ENCODE results near the gene USP13. TPM values are rescaled to one million over a fixed set of nuclear protein-coding genes. Genes with fewer than 3 reads are reported as not detected.
"Not testable (repeated sequence)": the region's sequence is repeated elsewhere in the genome, so short reads cannot be mapped to it uniquely, and the experiment has no call there.

Gene USP13
- total and polyA plus RNA-seq, 8 donors: 16.3 to 26.3 (median 23.2) TPM

- intact Hi-C loops (cut with DNase I): no loop called here
- no peak for TF ChIP-seq CTCF (IDR thresholded peaks at IDR 0.05)
- ATAC-seq: no peak
Observed at GRCh38 chr3:179677884-179678283, 25.0 kb downstream of the USP13 start.

GRCh38 chr3:179681492-179682263, 28.8 kb downstream of the USP13 start:
- Histone ChIP-seq H3K4me3 (no peak overlapping the region), H3K27me3 (no peaks in the 10 kb centered on the region), H3K36me3 (no peaks in the 10 kb centered on the region), H3K4me1 (peaks cover 6 to 7% of the 10 kb centered on the region in 2 donors), H3K27ac (no peak overlapping the region), H3K9me3 (no peaks in the 10 kb centered on the region)
- no peak for DNase-seq
- TF ChIP-seq CTCF (IDR thresholded peaks at IDR 0.05): no peak
- intact Hi-C loops (cut with DNase I): no loop called here
- ATAC-seq: peak; percentile 24

More at GRCh38 chr3:179677884-179678283, 25.0 kb downstream of the USP13 start:
- DNase-seq: no peak
- no peaks in the 10 kb centered on the region for H3K27me3 ChIP-seq
- peaks cover 5 to 6% of the 10 kb centered on the region in 2 donors for H3K4me1 ChIP-seq
- no peaks in the 10 kb centered on the region for H3K9me3 ChIP-seq
- no peak overlapping the region for H3K4me3 ChIP-seq
- H3K27ac ChIP-seq: no peak overlapping the region
- H3K36me3 ChIP-seq: no peaks in the 10 kb centered on the region

- intact Hi-C loops (cut with DNase I): no loop called here
- no peaks in the 10 kb centered on the region for H3K36me3 ChIP-seq
- H3K9me3 ChIP-seq: no peaks in the 10 kb centered on the region
- H3K27me3 ChIP-seq: no peaks in the 10 kb centered on the region
- no peak overlapping the region for H3K4me3 ChIP-seq
- ATAC-seq: peak; percentile 21
- DNase-seq: no peak
- H3K4me1 ChIP-seq: peaks cover 6 to 7% of the 10 kb centered on the region in 2 donors
- H3K27ac ChIP-seq: no peak overlapping the region
- no peak for TF ChIP-seq CTCF (IDR thresholded peaks at IDR 0.05)
Observed at GRCh38 chr3:179682426-179683080, 29.7 kb downstream of the USP13 start.

- H3K9me3 ChIP-seq; intact Hi-C loops (cut with DNase I); H3K27ac ChIP-seq; H3K4me1 ChIP-seq; H3K27me3 ChIP-seq; H3K4me3 ChIP-seq; ATAC-seq; H3K36me3 ChIP-seq; DNase-seq: not testable (repeated sequence)
Observed at GRCh38 chr3:179683286-179683685, 30.4 kb downstream of the USP13 start.

- TF ChIP-seq CTCF (IDR thresholded peaks at IDR 0.05): no peak
- peaks cover 0 to 6% of the 10 kb centered on the region in 2 donors for H3K36me3 ChIP-seq
- no peak for DNase-seq
- H3K27ac ChIP-seq: no peak overlapping the region
- H3K9me3 ChIP-seq: no peaks in the 10 kb centered on the region
- no peak for ATAC-seq
- H3K27me3 ChIP-seq: no peaks in the 10 kb centered on the region
- intact Hi-C loops (cut with DNase I): no loop called here
- no peak overlapping the region for H3K4me3 ChIP-seq
- no peaks in the 10 kb centered on the region for H3K4me1 ChIP-seq
Observed at GRCh38 chr3:179687967-179688535, 35.2 kb downstream of the USP13 start.
